HepG2 (cell line): ENCODE data around the gene EPHA4. TPM values are rescaled to one million over a fixed set of nuclear protein-coding genes. Genes with fewer than 3 reads are reported as not detected.

Experiments
- ATAC-seq: fragments of 200-7000 bp; cut with Tn5 transposase; 3 replicates; pipeline ENCODE4 v1.9.1; 2020; ENCODE audit warnings: mild to moderate bottlenecking, moderate library complexity
- BruUV-seq: library from RNA; stranded (reverse); fragments of 400-500 nt; replicated peaks from 2 replicates; lab custom pipeline; 2021; lab: Mats Ljungman, UMichigan
- CTCF ChIA-PET: fragments of 300-600 bp; formaldehyde crosslinking; extraction: SDS; loops from one replicate; lab custom pipeline; 2021; ENCODE audit warnings: low total read pairs, inconsistent platforms, low intra/inter-chr PET ratio; lab: Yijun Ruan, JAX
- POLR2A ChIA-PET: fragments of 350-600 bp; sonication (Branson Sonifier 250); formaldehyde crosslinking; loops from one replicate; lab custom pipeline; 2020; ENCODE audit warnings: antibody characterized with exemption, inconsistent platforms; lab: Yijun Ruan, JAX
- DNase-seq: peaks from one replicate; pipeline ENCODE4 v3.0.0-alpha.2; 2015; ENCODE audit warnings: low spot score
- FAIRE-seq: peaks from 3 replicates; lab custom pipeline; 2011; peaks lifted over from hg19 to GRCh38; lab: Jason Lieb, UNC
- H2AFZ ChIP-seq: one replicate; pipeline ENCODE4 v1.6.1; 2011; ENCODE audit warnings: low read length, inconsistent platforms
- H3K27ac ChIP-seq: fragments of 300-600 bp; 3 replicates; pipeline ENCODE4 v1.8.0; 2011; ENCODE audit warnings: mixed run types, mild to moderate bottlenecking, mixed read lengths, low read length, inconsistent platforms; ENCODE audit not compliant: insufficient read depth; ENCODE audit errors: extremely low read length
- H3K27me3 ChIP-seq, 2 experiments: fragments of 200-600 bp in 1 of 2; 2 replicates in 1 of 2; 3 replicates in 1 of 2; pipeline versions ENCODE4 v1.6.0 to v1.8.0; 2011; ENCODE audit warnings: low read length in 2 of 2, mild to moderate bottlenecking in 2 of 2, moderate library complexity in 2 of 2, inconsistent platforms in 1 of 2; ENCODE audit not compliant: insufficient read depth in 2 of 2, control insufficient read depth in 1 of 2
- H3K36me3 ChIP-seq, 2 experiments: fragments of 200-600 bp in 1 of 2; replicated peaks in 1 of 2; 2 replicates in 1 of 2; 3 replicates in 1 of 2; pipeline versions ENCODE4 v1.5.1 to v1.8.0; 2011; ENCODE audit warnings: low read length in 2 of 2, inconsistent platforms in 1 of 2; ENCODE audit not compliant: insufficient read depth in 2 of 2, control insufficient read depth in 1 of 2
- H3K4me1 ChIP-seq: 2 replicates; pipeline ENCODE4 v1.5.1; 2012; ENCODE audit warnings: low read length, inconsistent platforms; ENCODE audit not compliant: insufficient read depth
- H3K4me2 ChIP-seq: 2 replicates; pipeline ENCODE4 v1.6.0; 2011; ENCODE audit warnings: low read depth, low read length, inconsistent platforms
- H3K4me3 ChIP-seq, 3 experiments: fragments of 200-600 bp in 1 of 3; sonication (generic), shearing (Covaris generic) in 1 of 3; replicated peaks in 1 of 3; 2 replicates each; pipeline ENCODE4 v1.5.1; 2011 to 2016; ENCODE audit warnings: low read length in 3 of 3, inconsistent platforms in 2 of 3, low read depth in 2 of 3, mild to moderate bottlenecking in 2 of 3, control low read depth in 1 of 3, mixed read lengths in 1 of 3; ENCODE audit not compliant: insufficient read depth in 1 of 3
- H3K79me2 ChIP-seq: one replicate; pipeline ENCODE4 v1.6.1; 2011; ENCODE audit warnings: low read length, inconsistent platforms; ENCODE audit not compliant: insufficient read depth
- H3K9ac ChIP-seq: 2 replicates; pipeline ENCODE4 v1.6.0; 2011; ENCODE audit warnings: mild to moderate bottlenecking, low read depth, low read length, inconsistent platforms; ENCODE audit not compliant: insufficient read depth
- H3K9me3 ChIP-seq: 2 replicates; pipeline ENCODE4 v1.5.1; 2012; ENCODE audit warnings: mild to moderate bottlenecking, low read length
- H4K20me1 ChIP-seq: 2 replicates; pipeline ENCODE4 v1.6.0; 2011; ENCODE audit warnings: inconsistent platforms, mild to moderate bottlenecking, low read length, moderate library complexity; ENCODE audit not compliant: insufficient read depth
- CCDC6 ChIP-seq: sonication (generic); formaldehyde crosslinking; IDR thresholded peaks from 2 replicates; pipeline ENCODE4 v1.8.1; 2022; ENCODE audit warnings: mild to moderate bottlenecking, missing genetic modification reagents, moderate library complexity
- CREBL2 ChIP-seq: sonication (generic); formaldehyde crosslinking; IDR thresholded peaks from 2 replicates; pipeline ENCODE4 v1.8.1; 2023; ENCODE audit warnings: missing genetic modification reagents, mild to moderate bottlenecking, borderline replicate concordance
- CSRNP1 ChIP-seq: sonication (generic); formaldehyde crosslinking; IDR thresholded peaks from 2 replicates; pipeline ENCODE4 v1.8.1; 2023; ENCODE audit warnings: mild to moderate bottlenecking, missing genetic modification reagents
- DPF2 ChIP-seq: sonication (generic); formaldehyde crosslinking; IDR thresholded peaks from 2 replicates; pipeline ENCODE4 v1.4.0; 2020; ENCODE audit warnings: mild to moderate bottlenecking, low read depth, missing genetic modification reagents, borderline replicate concordance
- GMEB1 ChIP-seq: sonication (generic); formaldehyde crosslinking; IDR thresholded peaks from 2 replicates; pipeline ENCODE4 v1.5.1; 2020; ENCODE audit warnings: missing genetic modification reagents, mild to moderate bottlenecking, borderline replicate concordance
- SMAD9 ChIP-seq: sonication (generic); formaldehyde crosslinking; IDR thresholded peaks from 2 replicates; pipeline ENCODE4 v1.5.1; 2020; ENCODE audit warnings: mild to moderate bottlenecking, missing genetic modification reagents
- ZNF318 ChIP-seq: sonication (generic); formaldehyde crosslinking; IDR thresholded peaks from 2 replicates; pipeline ENCODE4 v1.4.0; 2020; ENCODE audit warnings: mild to moderate bottlenecking, missing genetic modification reagents
- WGBS: methylation state at CpG from one replicate; pipeline ENCODE4 v1.1.6; 2017; ENCODE audit warnings: low lambda C conversion rate; 5-methylcytosine and 5-hydroxymethylcytosine counted together
- in situ Hi-C: cut with HindIII; loops from 2 replicates; pipeline ENCODE4 v1.10.0; 2017; ENCODE audit warnings: low pct_unique_long_range_greater_than_20kb; ENCODE audit not compliant: extremely low pct_ligation_motif_present
- intact Hi-C: fragments of 100-400 bp; cut with micrococcal nuclease; formaldehyde crosslinking; loops from one replicate; pipeline ENCODE4 v1.10.0; 2022; ENCODE audit not compliant: unreplicated experiment
- polyA plus RNA-seq, 8 experiments: library from polyadenylated mRNA; depleted of rRNA in 3 of 8; stranded (reverse) in 7 of 8; unstranded in 1 of 8; fragments of >200 nt; fragmentation: Illumina TruSeq in 4 of 8; extraction: Trizol in 4 of 8; gene quantifications; 2 replicates each; pipeline versions ENCODE4 v1.2.1 to v1.2.3, GENCODE V29; 2011 to 2016; ENCODE audit warnings: low read depth in 4 of 8, missing spikeins in 1 of 8, mixed read lengths in 1 of 8; ENCODE audit not compliant: insufficient read depth in 1 of 8
- total RNA-seq, 5 experiments: library from RNA; depleted of rRNA; stranded (reverse); fragments of >200 nt; fragmentation: Illumina TruSeq; extraction: Trizol; gene quantifications; 2 replicates each; pipeline ENCODE4 v1.2.3, GENCODE V29; 2016; ENCODE audit warnings: low read depth in 1 of 5

EPHA4 gene
- total and polyA plus RNA-seq, 2 of the 13 experiments (the other 11 are each of a cell fraction or from before 2014, with no cell fraction given) = not detected

- Histone ChIP-seq H3K4me3 (no peak overlapping the region), H3K27me3 (peaks cover 0 to 7% of the 10 kb centered on the region in 2 experiments; a peak in 1 of 5 replicates), H3K79me2 (no peaks in the 10 kb centered on the region), H3K9ac (no peak overlapping the region), H4K20me1 (no peaks in the 10 kb centered on the region), H3K9me3 (no peaks in the 10 kb centered on the region), H3K27ac (no peak overlapping the region), H3K36me3 (no peaks in the 10 kb centered on the region), H2AFZ (no peak overlapping the region), H3K4me1 (no peaks in the 10 kb centered on the region), H3K4me2 (no peak overlapping the region)
- no TSS peak for BruUV-seq
- WGBS = 4% methylated on average over 6 of the region's 6 CpGs
- POLR2A ChIA-PET = no interaction called here
- ATAC-seq = no peak
- DNase-seq = no peak
- no peak for TF ChIP-seq DPF2 (CRISPR knock-in tag)
- TF ChIP-seq CCDC6 (CRISPR knock-in tag) = no peak
- TF ChIP-seq ZNF318 (CRISPR knock-in tag) = no peak
- no peak for TF ChIP-seq CSRNP1
- TF ChIP-seq SMAD9 = no peak
- no peak for TF ChIP-seq GMEB1 (CRISPR knock-in tag)
- no peak for TF ChIP-seq CREBL2 (CRISPR knock-in tag)
- intact Hi-C loops (no loop called here), in situ Hi-C loops (no loop called here)
- no peak for FAIRE-seq
- CTCF ChIA-PET = no interaction called here
Observed at GRCh38 chr2:221426929-221427328, 145.2 kb downstream of the EPHA4 start.
